DMS114 treated with DMSO at 0.1 percent for 48 hours (cell line): ENCODE measurements around the gene PLEKHM3.
"Not testable (repeated sequence)": the region's sequence is repeated elsewhere in the genome, so short reads cannot be mapped to it uniquely, and the experiment has no call there.

Source experiments
- DNase-seq: peaks from one replicate; lab custom pipeline; 2025; ENCODE audit not compliant: unreplicated experiment; lab: John Stamatoyannopoulos, UW

PLEKHM3 gene

DNA sequence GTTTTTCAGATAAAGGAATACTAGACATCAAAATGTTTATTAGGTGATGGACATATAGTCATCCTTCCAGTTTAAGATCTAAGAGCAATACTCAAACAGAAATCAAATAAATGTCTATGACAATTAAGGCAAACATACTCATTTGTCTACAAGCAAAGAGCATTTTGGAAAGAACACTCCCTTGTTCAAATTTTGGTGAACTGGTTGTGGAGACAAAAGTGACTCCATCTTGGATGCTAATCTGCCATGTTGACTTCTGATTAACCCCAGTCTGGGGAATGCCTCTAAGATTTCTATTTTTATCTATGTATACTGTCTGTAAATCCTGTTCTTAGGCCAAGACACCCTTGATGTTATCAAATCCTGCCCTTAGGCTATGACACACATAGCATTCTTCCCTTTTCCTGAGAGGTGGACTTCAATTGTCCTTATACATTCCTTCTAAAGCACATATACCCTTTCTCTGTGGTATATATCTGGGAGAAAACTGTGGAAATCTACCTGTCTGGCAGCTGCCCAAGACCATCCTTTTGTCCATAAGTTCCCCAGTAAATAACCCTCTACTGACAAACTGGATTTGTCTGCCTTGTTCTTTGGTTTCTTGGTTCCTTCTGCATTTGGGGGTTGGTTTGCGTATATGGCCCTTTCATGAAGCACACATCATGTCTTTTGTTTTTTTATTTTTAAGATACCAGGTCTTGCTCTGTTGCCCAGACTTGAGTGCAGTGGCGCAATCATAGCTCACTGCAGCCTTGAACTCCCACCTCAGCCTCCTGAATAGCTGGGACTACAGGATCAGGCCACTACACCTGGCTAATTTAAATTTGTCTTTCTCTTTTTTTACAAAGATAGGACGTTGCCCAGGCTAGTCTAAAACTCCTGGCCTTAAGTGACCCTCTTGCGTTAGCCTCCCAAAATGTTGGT lies 12.5 kb upstream of the PLEKHM3 start:
- DNase-seq, result no peak

DNA sequence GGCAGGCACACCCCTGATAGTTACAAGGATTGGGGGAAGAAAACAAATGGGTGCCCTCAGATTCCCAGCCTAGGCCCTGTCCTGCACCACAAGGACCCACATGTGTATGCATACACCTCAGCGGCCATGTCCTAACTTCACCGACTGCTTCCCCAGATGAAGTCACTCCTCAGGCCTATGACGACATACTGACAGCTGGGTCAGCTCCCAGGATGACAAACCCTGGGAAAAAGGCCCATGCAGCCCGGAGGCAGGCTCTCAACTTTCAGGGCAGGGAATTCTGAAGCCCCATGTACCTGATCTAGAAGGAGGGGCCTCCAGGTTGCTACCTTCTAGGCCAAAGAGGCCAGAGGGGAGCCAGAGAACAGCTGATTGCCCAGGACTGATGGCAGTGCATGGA lies 11.0 kb upstream of the PLEKHM3 start:
- DNase-seq, result no peak

DNA sequence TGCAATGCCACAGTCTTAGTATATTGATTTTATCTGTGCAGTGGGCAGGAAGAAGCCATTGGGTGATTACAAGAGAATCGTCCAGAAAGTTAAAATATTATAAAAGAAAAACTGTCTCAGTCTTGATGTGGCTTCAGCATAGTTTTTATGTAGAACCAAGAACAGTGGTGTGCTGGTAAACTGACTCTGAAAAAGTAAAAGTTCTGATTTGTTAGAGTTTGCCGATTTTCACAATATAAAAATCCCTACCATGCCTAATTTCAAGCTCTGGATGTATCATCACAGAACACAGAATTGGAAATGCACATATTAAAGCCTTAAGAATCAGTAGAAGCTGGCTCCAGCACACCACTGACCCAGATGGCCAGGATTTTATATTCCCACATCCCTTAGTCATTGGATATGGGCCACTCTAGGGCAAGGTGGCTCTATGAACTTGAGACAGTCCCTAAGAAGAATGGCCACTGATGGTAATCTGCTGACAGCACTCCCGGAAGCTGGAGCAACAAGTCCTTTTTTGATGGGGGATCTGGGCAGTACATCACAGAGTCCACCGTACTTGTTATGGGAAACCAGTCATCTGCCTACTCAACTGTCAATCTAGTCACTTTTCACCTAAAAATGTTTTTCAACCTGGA lies 9.3 kb upstream of the PLEKHM3 start:
- no peak for DNase-seq

DNA sequence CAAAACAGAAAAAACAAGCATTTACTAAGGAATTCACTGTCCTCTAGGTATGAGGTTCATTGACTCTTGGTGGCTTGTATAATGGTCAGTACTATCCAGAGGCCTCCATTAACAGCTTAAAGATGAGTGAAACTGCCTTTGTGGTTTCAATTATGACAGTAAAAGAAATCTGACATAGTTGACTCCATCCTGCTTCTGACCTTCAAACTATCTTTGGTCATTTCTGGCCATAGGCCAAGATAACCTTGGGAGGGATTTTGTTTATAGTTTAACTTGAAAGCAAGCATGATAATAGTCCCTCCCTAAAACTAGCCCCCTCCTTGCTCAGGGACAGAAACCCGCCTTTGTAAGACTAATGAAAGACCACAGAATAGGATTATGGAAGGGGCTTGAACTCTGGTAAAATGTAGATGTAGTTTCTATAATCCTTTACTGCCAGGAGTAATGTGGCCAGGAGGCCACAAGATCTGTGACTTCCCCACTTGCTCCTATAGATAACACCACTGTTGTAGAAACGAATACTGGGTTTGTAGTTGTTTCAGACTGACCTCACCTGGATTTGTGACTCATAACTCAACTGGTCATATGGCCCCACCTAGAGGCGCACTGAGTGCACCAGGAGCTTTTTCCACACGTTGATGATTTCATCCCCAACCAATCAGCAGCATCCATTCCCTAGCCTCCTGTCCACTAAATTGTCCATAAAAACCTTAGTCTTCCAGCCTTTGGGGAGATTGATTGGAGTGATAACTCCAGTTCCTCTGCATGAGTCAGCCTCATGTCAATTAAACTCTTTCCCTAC lies 8.6 kb upstream of the PLEKHM3 start:
- DNase-seq, result no peak

DNA sequence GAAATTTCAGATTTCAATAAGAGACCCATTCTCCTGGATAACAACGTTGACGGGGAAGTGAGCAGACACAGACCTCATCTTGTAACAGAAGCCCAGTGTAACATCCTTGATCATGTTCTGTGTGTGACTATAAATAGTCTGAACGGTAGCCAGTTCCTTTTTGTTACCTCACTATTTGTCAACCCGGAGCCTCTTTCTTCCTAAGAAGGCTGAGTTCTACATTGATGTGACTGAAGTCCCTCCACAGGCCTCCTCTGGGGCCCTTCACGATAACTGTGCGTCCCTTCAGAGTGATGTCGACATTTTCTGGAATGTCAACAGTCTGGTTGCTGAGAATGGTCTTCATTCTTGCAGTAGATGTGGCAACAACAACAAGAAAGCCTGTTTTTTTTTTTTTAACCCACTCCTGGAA lies 6.3 kb upstream of the PLEKHM3 start:
- no peak for DNase-seq

DNA sequence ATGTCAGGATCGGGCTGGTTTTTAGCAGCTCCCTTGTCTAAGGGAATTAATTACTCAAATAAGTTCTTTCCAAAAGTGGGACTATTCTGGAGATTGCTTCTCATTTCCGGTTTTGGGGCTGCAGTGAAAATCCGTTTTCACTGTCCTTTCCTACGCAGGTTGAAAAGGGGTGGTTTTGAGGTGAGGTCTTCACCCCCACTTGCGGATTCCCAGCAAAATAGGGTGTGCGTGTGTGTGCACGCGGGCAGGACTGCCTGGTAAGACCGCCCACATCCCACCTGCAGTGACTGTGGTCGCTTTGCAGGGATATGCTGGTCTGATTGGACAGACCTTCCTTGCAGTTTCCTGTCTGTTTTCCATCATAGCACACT lies 472 bp upstream of the PLEKHM3 start:
- peak; percentile 45 for DNase-seq

DNA sequence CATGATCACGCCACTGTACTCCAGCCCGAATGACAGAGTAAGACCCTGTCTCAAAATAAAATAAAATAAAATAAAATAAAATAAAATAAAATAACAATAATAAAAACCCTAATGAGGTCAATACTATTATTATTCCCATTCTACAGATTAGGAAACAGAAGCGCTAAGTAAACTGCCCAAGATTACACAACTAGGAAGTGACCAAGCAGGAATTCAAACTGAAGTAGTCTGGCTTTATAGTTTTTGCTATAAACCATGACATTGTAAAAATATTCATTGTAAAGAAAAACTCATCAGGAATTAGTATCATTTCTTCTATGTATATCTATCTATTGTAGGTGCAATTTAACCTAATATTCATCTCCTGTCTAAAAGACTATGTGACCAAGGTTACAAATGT lies 1.2 kb downstream of the PLEKHM3 start:
- DNase-seq, result no peak

DNA sequence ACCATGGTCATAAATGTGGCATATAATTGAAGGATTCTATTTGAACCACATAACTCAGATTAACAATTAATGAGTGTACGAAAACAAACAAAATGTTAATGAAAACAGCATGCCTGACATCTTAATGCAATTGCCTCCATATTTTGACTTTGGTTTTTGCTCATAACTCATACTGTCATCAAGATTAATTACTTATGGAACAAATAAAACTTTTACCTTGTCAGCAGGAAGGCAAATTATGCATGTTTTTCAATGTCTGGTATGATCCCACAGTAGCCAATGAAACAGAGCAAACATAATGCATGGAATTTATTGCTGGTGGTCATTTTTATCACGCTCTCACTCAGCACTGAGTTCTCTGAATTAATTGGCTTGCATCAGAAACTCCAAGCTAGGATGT lies 5.1 kb downstream of the PLEKHM3 start:
- DNase-seq, result no peak

DNA sequence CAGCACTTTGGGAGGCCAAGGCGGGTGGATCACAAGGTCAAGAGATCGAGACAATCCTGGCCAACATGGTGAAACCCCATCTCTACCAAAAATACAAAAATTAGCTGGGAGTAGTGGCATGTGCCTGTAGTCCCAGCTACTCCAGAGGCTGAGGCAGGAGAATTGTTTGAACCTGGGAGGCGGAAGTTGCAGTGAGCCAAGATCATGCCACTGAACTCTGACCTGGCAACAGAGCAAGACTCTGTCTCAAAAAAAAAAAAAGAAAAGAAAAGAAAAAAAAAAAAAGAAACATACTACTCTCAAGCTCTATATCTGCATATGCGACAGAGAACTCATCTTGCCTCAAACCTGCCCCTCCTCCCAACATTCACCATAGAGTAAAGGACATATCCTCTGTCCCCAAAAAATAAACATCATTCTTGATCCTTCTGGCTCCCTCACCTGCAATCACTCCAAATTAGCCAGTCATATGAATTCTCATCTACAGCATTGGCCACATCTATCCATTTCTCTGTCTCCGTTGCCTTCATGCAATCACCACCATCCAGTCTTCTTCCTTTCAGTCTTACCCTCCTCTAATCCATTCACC lies 7.1 kb downstream of the PLEKHM3 start:
- not testable (repeated sequence) for DNase-seq

DNA sequence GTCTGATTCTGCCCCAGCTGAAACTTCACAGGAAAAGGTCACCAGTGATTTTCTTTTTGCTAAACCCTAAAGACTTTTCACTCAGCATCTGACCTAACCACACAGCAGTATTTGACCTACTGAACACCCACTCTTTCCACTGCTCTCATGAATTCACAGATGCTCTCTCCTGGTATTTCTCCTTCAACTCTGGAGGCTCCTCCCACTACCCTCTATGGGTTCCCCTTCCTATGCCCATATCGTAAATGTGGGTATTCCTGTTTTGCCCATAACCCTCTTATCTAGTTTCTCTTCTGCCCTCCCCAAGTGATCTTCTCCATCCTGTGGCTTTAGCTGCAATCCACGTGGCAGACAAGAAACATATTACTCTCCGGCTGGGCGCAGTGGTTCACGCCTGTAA lies 7.6 kb downstream of the PLEKHM3 start:
- DNase-seq, result no peak

DNA sequence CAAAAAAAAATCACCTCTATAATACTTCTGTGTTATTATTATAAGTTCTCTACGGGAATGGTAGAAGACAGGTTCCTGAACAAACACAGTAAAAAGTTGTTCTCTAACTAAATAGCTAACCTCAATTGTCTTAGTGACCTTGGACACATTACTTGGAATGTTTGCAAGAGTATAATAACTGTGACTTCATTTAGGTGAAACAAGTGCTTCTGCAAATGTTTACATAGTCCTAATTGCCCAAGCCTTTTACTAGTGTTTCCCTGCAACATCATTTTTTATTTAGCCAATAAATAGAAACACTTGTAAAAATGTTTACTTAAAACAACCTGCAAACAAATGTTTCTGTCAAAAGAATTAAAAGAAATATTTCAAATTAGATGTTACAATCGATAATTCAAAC lies 9.9 kb downstream of the PLEKHM3 start:
- no peak for DNase-seq

DNA sequence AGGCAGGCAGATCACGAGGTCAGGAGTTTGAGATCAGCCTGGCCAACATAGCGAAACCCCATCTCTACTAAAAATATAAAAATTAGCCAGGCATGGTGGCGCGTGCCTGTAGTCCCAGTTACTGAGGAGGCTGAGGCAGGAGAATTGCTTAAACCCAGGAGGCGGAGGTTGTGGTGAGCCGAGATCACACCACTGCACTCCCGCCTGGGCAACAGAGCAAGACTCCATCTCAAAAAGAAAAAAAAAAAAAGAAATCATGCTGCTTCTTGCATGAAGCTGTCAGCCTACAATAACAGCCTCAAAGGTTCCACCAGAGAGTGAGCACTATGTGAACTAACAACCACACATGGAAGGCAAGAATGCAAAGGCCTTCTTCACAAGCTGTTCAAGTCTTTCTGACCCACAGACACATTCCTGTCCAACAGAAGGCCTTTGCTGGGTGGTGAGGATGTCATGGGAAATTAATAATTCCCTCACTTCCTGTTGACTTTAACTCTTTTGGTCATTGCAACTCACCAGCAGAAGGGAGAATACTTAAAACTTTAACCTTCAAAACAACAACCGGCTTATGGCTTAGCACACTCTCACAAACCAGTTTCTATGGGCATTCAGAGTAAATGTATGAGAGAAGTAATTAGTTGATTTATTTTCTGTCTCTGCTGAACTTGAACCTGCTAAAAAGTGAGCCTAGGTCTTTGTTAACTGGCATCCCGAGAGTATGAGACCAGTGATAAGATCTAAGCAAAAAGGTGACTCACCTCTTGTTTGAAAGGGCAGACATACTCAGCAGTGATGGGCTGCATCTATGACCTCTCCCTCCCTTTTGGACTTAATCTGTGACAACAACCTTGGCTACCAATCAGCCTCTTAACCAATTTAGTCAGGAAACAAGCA lies 11.8 kb downstream of the PLEKHM3 start:
- DNase-seq, result no peak

DNA sequence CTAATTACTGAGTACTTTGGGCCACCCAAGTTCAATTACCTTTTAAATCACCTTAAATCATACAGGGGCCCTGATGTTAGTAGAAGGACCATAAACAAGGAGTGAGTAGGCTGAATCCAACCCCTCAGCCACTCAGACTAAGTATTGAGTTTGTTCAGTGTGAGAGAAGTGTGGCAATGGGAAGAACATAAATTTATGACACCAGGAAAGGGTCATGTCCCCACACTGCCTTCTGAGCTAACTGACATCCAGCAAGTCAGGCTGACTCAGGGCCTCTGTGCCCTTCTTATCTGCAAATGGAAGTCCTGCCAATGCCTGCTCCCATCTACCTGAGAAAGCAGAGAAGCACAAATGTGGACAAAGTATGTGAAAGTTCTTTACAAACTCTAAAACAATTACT lies 12.9 kb downstream of the PLEKHM3 start:
- no peak for DNase-seq

DNA sequence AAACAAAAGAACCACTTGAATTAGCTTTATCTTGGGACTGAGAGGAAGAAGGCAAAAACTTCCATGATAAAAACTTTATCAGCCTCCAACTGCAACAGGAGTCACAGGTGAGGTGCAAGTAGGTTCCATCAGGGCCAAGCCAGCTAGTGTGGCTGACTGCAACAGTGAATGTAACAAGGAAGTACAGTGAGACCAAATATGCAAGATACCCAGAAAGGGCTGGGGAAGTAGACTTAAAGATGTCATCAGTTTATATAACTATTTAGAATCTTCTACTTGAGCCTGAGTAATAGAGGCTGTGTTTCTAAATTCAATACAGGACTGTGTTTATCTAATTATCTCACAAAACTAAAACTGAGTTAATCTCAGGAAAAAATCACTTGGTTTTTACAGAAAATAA lies 14.8 kb downstream of the PLEKHM3 start:
- no peak for DNase-seq

DNA sequence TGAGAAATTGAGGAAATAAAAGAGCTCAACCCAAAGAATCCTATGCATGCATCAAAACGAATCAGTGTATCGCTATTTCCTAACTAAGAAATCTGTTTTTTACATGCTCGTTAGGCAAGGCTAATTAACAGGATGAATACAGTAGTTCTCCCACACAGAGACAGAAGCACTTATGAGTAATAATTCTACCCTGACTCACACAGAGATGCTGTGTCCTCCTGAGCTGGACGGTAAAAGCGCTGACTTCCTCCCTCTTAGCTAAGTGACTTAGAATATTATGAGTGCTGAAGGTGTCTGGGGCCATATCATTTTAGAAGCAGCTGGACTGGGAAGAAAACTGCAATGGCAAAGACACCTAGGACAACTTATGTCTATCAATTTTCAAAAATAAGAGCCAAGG lies 18.5 kb downstream of the PLEKHM3 start:
- no peak for DNase-seq

DNA sequence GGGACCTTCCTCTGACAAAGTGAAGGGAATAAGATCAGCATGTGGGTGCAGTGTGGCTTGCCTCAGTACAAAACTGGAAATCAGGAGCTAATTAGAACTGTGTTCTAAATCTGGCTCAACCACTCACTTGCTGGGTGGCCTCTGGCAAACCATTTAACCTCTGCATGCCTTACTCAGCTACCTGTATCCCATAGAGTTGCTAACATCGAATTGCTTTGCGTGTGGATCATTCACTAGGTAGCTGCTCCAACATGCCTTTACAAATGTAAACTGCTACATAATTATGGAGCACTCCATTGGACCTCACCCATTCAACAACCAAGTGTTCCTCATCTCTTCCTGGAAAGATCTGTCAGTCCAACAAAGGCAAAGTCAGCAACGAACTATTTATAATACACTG lies 19.0 kb downstream of the PLEKHM3 start:
- no peak for DNase-seq

DNA sequence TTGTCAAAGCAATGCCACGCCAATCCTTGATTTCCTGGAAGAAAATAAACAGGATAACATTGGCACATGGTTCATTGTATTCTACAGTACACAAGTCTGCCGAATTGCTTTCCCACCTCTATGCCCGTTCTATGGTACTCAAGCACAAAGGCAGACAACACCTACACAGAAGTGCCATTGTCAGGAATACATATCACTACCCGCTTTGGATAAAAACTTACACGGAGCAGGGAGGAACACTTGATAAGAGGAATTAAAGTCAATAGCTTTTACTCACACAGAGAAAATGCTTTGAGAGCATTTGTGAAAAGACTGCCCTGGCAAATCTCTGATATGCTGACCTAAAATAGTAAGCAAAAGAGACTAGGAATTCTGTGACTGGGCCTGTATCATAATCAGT lies 23.4 kb downstream of the PLEKHM3 start:
- DNase-seq, result no peak

DNA sequence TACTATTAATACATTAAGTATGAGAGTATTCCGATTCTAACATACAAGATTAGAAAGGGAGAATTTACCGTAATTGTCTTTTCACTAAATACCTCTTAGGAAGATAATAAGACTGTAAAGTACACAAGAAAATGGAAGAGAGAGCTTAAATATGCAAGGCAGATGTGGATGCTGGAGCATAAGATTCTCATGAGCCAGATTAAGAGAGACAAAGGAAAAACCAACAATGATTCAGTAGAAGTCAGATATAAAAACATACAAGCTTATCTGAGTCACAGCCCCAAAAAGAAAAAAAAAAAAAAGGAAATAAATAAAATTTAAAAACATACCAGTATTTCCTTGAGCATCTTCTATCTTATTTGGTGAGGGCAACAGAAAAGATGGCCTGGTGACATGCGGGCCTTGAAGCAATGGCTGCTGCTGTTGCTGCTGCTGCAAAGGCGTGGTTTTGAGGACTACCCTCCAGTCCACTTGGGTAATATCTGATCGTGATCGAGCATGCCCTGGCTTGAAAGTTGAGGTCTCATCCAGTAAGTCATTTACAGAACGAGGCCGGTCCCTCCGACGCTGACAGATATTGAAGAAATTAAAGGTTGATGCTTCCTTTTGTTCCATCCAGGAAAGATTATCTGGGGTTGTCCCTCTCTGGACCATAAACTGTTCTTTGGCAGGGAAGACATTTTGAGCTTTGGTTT lies 24.5 kb downstream of the PLEKHM3 start:
- DNase-seq, result no peak

DNA sequence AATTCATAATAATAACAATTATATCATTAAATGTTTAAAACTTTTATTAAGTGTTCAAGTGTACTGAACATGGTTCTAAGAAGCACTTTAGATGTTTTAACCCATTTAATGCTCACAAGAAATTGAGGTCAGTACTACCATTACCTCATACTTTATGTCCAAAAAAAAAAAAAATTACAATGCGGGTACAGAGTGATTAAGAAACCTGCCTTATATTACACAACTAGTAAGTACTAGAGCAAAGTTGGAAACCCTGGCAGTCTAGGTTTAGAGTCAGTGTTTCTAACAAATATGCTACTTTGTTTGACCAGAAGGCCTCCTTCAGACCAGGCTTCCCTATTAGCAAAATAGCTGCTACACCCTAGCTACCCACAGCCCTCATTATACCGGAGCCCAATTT lies 28.5 kb downstream of the PLEKHM3 start:
- DNase-seq, result no peak

DNA sequence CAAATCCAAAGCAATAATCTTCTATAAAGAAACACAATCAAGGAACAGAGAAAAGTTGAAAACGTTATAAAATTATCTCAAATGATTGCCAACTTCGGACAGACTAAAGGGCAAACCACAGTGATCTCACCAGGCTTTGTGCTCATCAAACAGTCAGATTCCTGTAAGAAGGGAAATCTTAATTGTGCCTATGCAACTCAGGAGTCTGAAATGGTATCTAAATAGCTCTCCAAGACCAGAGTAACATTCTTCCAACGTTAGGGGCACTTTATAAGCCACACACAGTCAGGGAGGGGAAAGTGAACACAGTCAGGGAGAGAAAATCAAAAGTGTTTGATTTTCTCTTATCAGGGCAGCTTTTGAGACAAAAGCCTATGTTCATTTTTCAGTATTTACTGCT lies 29.4 kb downstream of the PLEKHM3 start:
- DNase-seq, result no peak
